ENCODE data around the gene MAGEA4.

Gene MAGEA4

DNA sequence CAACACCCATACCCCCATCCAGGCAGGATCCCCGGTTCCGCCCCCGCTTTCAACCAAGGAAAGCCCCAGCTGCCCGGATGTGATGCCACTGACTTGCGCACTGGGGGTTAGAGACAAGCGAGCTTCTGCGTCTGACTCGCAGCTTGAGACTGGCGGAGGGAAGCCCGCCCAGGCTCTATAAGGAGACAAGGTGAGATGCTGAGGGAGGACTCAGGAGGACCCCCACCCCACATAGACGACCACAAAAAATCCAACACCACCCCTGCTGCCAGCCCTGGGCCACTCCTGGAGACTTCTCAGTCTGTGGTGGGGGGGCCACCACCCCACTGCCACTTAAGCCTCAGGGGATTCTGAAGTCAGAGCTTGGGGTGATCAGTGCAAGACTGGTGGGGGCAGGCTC, at the start of gene MAGEA4:
MAGEA4 (plus strand) TSS at position 110 of the 400 bp plus-strand sequence. CDS start 10,776 bp downstream, outside the sequence.
- no peaks in the 10 kb centered on the region for H3K27me3 Mint-ChIP-seq
- no peaks in the 10 kb centered on the region for H3K9me3 Mint-ChIP-seq
- intact Hi-C loops (cut with micrococcal nuclease): no loop called here
- H3K4me3 Mint-ChIP-seq: no peak within 1 kb of the TSS
- H3K36me3 Mint-ChIP-seq (ENCODE audit: low read depth): no peaks in the 10 kb centered on the region
- no peak within 1 kb of the TSS for H3K27ac Mint-ChIP-seq
- no peaks in the 10 kb centered on the region for H3K4me1 Mint-ChIP-seq (ENCODE audit: low read depth)

GRCh38 chrX:151870602-151871001, 42.1 kb upstream of the MAGEA4 start:
- intact Hi-C loops (cut with micrococcal nuclease): no loop called here
- Mint-ChIP-seq H3K4me3 (no peak overlapping the region), H3K9me3 (peaks cover 18% of the 10 kb centered on the region), H3K4me1 (ENCODE audit: low read depth) (no peaks in the 10 kb centered on the region), H3K27me3 (no peaks in the 10 kb centered on the region), H3K27ac (no peak overlapping the region), H3K36me3 (ENCODE audit: low read depth) (no peaks in the 10 kb centered on the region)

DNA sequence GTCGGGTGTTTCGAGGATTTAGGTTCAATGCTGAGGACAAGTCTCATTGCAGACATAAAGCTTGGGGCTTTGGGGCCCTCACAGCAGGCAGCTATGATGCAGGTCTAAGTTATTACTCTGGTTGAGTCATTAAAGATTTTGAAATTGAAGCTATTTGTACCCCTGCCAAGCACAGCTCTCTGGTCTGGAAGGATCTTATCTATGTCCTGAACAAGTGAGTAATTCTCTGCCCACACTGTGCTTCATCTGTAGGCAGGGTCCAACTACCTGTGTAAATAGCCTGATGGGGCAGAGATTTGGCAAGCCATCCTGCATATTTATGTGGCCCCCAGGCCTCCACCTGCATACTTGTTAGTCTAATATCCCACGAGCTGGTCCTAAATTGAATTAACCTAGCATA, 41.4 kb upstream of the MAGEA4 start:
- Mint-ChIP-seq H3K36me3 (ENCODE audit: low read depth) (no peaks in the 10 kb centered on the region), H3K4me1 (ENCODE audit: low read depth) (no peaks in the 10 kb centered on the region), H3K27me3 (no peaks in the 10 kb centered on the region), H3K27ac (no peak overlapping the region), H3K9me3 (peaks cover 18% of the 10 kb centered on the region), H3K4me3 (no peak overlapping the region)
- intact Hi-C loops (cut with micrococcal nuclease): no loop called here

GRCh38 chrX:151873096-151873495, 39.6 kb upstream of the MAGEA4 start:
- H3K4me1 Mint-ChIP-seq (ENCODE audit: low read depth): no peaks in the 10 kb centered on the region
- peaks cover 11% of the 10 kb centered on the region for H3K9me3 Mint-ChIP-seq
- no peak overlapping the region for H3K4me3 Mint-ChIP-seq
- no peak overlapping the region for H3K27ac Mint-ChIP-seq
- no peaks in the 10 kb centered on the region for H3K27me3 Mint-ChIP-seq
- no peaks in the 10 kb centered on the region for H3K36me3 Mint-ChIP-seq (ENCODE audit: low read depth)
- intact Hi-C loops (cut with micrococcal nuclease): no loop called here

DNA sequence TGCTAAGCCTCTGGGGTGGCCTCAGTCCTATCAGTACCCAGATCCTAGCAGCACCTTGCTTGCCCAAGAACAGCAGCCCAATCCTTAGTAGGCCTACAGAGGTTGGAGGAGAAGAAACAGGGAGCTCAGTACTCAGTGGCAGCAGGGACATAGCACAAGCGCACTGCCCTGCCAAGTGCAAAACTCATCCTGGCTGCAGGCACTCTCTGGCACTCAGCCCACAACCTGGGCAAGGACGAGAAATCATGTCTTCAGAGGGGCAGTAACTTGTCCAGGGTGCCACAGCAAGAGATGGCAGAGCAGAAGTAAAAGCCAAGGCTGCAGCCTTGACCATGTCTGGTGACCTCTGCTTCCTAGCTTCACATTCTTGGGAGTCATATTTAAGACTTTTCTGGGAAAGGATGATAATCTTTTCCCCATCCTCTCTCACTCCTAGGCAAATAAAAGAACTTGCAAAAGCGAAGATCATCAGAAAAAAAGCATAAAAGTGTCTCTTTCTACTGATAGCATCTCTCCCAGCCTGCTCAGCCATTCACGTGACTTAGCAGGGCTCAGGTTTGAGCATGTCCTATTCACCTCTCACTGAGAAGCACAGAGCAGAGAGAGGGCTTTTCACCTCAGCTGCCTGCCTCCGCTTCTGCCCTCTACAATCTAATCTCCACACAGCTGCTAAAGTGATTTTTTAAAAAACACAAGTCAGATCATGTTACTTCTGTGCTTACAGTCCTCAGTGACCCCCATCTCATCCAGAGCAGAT, 37.2 kb upstream of the MAGEA4 start:
- Mint-ChIP-seq H3K4me1 (ENCODE audit: low read depth) (no peaks in the 10 kb centered on the region), H3K9me3 (peaks cover 17% of the 10 kb centered on the region), H3K27ac (no peak overlapping the region), H3K27me3 (no peaks in the 10 kb centered on the region), H3K36me3 (ENCODE audit: low read depth) (no peaks in the 10 kb centered on the region), H3K4me3 (no peak overlapping the region)
- intact Hi-C loops (cut with micrococcal nuclease): no loop called here

DNA sequence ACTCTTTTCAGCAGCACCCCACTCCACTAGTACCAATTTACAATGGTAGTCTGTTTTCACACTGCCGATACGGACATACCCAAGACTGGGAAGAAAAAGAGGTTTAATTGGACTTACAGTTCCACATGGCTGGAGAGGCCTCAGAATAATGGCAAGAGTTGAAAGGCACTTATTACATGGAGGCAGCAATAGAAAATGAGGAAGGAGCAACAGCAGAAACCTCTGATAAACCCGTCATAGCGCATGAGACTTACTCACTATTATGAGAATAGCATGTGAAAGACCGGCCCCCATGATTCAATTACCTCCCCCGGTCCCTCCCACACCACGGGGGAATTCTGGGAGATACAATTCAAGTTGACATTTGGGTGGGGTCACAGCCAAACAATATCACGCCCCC, 34.1 kb upstream of the MAGEA4 start:
- no peak overlapping the region for H3K4me3 Mint-ChIP-seq
- H3K27ac Mint-ChIP-seq: no peak overlapping the region
- no peaks in the 10 kb centered on the region for H3K36me3 Mint-ChIP-seq (ENCODE audit: low read depth)
- H3K9me3 Mint-ChIP-seq: peaks cover 13% of the 10 kb centered on the region
- no peaks in the 10 kb centered on the region for H3K4me1 Mint-ChIP-seq (ENCODE audit: low read depth)
- H3K27me3 Mint-ChIP-seq: no peaks in the 10 kb centered on the region
- intact Hi-C loops (cut with micrococcal nuclease): no loop called here

- Mint-ChIP-seq H3K27me3 (no peaks in the 10 kb centered on the region), H3K4me1 (ENCODE audit: low read depth) (no peaks in the 10 kb centered on the region), H3K4me3 (no peak overlapping the region), H3K9me3 (peaks cover 8% of the 10 kb centered on the region), H3K36me3 (ENCODE audit: low read depth) (no peaks in the 10 kb centered on the region), H3K27ac (no peak overlapping the region)
- intact Hi-C loops (cut with micrococcal nuclease): no loop called here
These were observed 32.8 kb upstream of the MAGEA4 start for GRCh38 chrX:151879856-151880255.

GRCh38 chrX:151880895-151881294, 31.8 kb upstream of the MAGEA4 start:
- intact Hi-C loops (cut with micrococcal nuclease): no loop called here
- Mint-ChIP-seq H3K27ac (no peak overlapping the region), H3K4me1 (ENCODE audit: low read depth) (no peaks in the 10 kb centered on the region), H3K27me3 (no peaks in the 10 kb centered on the region), H3K36me3 (ENCODE audit: low read depth) (no peaks in the 10 kb centered on the region), H3K4me3 (no peak overlapping the region), H3K9me3 (peaks cover 8% of the 10 kb centered on the region)

DNA sequence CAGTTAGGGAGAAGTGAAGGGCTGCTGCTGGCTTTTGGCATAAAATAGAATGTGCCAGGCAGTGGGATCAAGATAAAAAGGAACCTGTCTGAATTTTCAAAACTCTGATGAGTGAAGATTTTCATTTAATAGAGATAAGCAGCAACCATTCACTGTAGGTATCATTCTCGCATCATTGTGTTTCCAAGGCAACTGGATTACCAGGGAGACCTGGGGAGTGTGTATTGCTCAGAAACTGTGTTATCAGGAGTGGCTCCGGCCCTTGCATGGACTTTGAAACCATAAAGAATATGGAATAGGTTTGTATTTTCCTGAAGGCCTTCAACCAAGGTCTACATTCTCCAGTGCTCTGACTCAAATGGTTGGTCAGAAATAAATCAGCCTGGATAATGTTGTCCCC, 23.3 kb upstream of the MAGEA4 start:
- intact Hi-C loops (cut with micrococcal nuclease): no loop called here
- H3K27ac Mint-ChIP-seq: no peak overlapping the region
- H3K4me3 Mint-ChIP-seq: no peak overlapping the region
- no peaks in the 10 kb centered on the region for H3K4me1 Mint-ChIP-seq (ENCODE audit: low read depth)
- H3K27me3 Mint-ChIP-seq: no peaks in the 10 kb centered on the region
- H3K9me3 Mint-ChIP-seq: no peaks in the 10 kb centered on the region
- no peaks in the 10 kb centered on the region for H3K36me3 Mint-ChIP-seq (ENCODE audit: low read depth)

DNA sequence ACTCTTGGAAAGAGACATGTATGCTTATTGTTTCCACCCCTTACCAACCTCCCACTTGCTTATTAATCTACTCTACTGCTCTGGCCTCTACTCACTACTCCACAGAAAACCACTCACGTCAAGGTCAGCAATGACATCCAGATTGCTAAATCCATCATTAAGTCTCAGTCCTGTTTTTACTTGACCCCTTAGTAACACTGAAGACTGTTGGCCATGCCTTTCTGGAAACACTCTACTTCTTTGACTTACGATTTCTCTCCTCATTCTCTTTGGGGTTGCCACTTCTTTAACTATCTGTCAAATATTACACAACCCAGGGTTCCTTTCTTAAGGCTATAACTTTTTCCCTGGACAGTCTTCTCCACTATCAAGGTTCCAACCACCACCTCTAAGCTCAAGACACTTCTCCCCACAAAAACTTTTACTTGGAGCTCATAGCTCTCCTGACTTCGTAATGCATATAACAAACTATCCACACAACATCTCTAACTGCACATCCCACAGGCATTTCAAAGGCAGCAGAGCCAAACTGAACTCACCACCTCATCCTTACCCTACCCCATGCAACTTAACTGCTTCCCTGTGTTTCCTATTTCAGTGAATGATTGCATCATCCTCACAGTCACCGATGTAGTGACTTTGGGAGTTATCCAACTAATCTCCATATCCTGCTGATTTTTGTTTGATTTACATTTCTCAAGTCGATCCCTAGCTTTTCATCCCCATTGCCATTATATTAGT, 15.8 kb upstream of the MAGEA4 start:
- H3K4me1 Mint-ChIP-seq (ENCODE audit: low read depth): no peaks in the 10 kb centered on the region
- no peaks in the 10 kb centered on the region for H3K27me3 Mint-ChIP-seq
- peaks cover 11% of the 10 kb centered on the region for H3K9me3 Mint-ChIP-seq
- H3K36me3 Mint-ChIP-seq (ENCODE audit: low read depth): no peaks in the 10 kb centered on the region
- H3K4me3 Mint-ChIP-seq: no peak overlapping the region
- no peak overlapping the region for H3K27ac Mint-ChIP-seq
- intact Hi-C loops (cut with micrococcal nuclease): no loop called here

- intact Hi-C loops (cut with micrococcal nuclease): no loop called here
- peaks cover 11% of the 10 kb centered on the region for H3K9me3 Mint-ChIP-seq
- no peaks in the 10 kb centered on the region for H3K36me3 Mint-ChIP-seq (ENCODE audit: low read depth)
- no peaks in the 10 kb centered on the region for H3K27me3 Mint-ChIP-seq
- no peak overlapping the region for H3K4me3 Mint-ChIP-seq
- no peak overlapping the region for H3K27ac Mint-ChIP-seq
- H3K4me1 Mint-ChIP-seq (ENCODE audit: low read depth): no peaks in the 10 kb centered on the region
These were observed 13.1 kb upstream of the MAGEA4 start for GRCh38 chrX:151899622-151900021.

DNA sequence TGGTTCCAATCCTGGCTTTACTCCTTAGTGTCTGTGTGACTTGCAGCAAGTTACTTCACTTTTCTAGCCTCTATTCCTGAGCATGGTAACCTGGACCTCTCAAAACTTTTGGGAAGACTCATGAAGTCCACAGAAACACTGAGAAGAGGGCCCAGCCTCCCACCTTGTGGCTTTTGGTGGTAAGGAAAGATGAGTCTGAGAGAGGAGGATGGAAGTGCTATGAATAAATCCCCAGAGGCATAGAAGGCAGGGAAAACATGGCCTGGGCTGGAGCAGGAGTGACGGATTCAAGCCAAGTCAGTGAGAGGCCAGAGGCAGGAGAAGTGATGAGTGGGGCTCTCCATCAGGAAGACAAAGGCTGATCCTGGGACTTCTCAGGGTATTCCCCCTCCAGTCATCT, 10.9 kb upstream of the MAGEA4 start:
- H3K27me3 Mint-ChIP-seq: no peaks in the 10 kb centered on the region

DNA sequence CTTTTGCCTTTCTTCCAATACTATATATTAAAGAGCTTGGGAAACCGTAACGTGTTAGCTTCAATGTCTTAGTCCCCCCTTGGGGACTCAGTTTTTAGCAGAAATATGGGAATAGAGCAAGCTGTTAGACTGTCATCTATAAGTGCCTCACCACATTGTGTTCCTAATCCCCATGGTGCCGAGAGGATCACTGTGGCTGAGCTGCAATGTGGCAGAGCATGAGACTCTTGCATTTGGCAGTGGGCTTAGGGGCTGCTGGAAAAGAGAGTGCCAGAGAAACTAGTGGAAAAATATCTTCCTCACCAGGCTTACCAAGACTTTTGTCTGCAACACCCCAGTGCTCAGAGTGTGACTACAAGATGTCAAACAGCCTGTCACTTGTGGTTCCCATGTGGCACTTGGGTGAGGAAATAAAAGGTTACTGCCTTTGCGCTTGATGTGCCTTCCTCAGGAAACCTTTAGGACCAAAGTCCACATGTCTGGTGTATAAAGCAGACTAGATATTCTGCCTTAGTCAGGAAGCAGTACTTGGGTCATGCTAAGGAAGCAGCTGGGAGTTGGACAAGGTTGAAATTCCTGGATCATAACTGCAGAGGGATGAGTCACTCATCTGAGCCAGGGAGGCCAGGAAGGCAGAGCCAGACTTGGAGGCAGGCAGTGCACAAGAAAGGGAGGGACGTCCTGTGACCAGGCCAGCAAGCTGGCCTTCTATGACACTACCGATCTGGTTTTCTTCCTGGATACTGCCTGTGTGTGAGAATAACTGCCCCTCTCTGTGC, 9.7 kb upstream of the MAGEA4 start:
- Mint-ChIP-seq H3K4me1 (ENCODE audit: low read depth) (no peaks in the 10 kb centered on the region), H3K27me3 (no peaks in the 10 kb centered on the region)
- intact Hi-C loops (cut with micrococcal nuclease): no loop called here

More for the DNA sequence above, 10.9 kb upstream of the MAGEA4 start:
- H3K4me3 Mint-ChIP-seq: no peak overlapping the region
- no peaks in the 10 kb centered on the region for H3K36me3 Mint-ChIP-seq (ENCODE audit: low read depth)
- H3K9me3 Mint-ChIP-seq: peaks cover 11% of the 10 kb centered on the region
- H3K4me1 Mint-ChIP-seq (ENCODE audit: low read depth): no peaks in the 10 kb centered on the region
- intact Hi-C loops (cut with micrococcal nuclease): no loop called here
- H3K27ac Mint-ChIP-seq: no peak overlapping the region

GRCh38 chrX:151904989-151905388, 7.7 kb upstream of the MAGEA4 start:
- H3K4me3 Mint-ChIP-seq: no peak overlapping the region
- no peaks in the 10 kb centered on the region for H3K36me3 Mint-ChIP-seq (ENCODE audit: low read depth)
- H3K27me3 Mint-ChIP-seq: no peaks in the 10 kb centered on the region
- H3K27ac Mint-ChIP-seq: no peak overlapping the region
- intact Hi-C loops (cut with micrococcal nuclease): no loop called here
- H3K9me3 Mint-ChIP-seq: peaks cover 2% of the 10 kb centered on the region
- H3K4me1 Mint-ChIP-seq (ENCODE audit: low read depth): no peaks in the 10 kb centered on the region

More for the DNA sequence above, 9.7 kb upstream of the MAGEA4 start:
- Mint-ChIP-seq H3K9me3 (peaks cover 11% of the 10 kb centered on the region), H3K27ac (no peak overlapping the region), H3K4me3 (no peak overlapping the region), H3K36me3 (ENCODE audit: low read depth) (no peaks in the 10 kb centered on the region)
